Liver (tissue), 9 donors: ENCODE measurements around the gene IGF1R. TPM values are rescaled to one million over a fixed set of nuclear protein-coding genes. Genes with fewer than 3 reads are reported as not detected.

Experiments used
- DNase-seq: peaks from one replicate; pipeline ENCODE4 v3.0.0-alpha.2; 2017; ENCODE audit warnings: low spot score
- H3K27ac ChIP-seq, 2 donors: one replicate each; pipeline ENCODE4 v1.7.0; 2013; ENCODE audit warnings: inconsistent platforms in 2 of 2, low read length in 2 of 2, control low read depth in 1 of 2, low read depth in 1 of 2, mild to moderate bottlenecking in 1 of 2
- H3K27me3 ChIP-seq, 4 donors: one replicate each; pipeline versions ENCODE4 v1.6.1 to v1.7.0; 2013; ENCODE audit warnings: low read length in 3 of 4, inconsistent platforms in 1 of 4, mild to moderate bottlenecking in 1 of 4, moderate library complexity in 1 of 4; ENCODE audit not compliant: control insufficient read depth in 4 of 4, insufficient read depth in 4 of 4
- H3K36me3 ChIP-seq, 4 donors: one replicate each; pipeline versions ENCODE4 v1.6.1 to v1.7.0; 2013; ENCODE audit warnings: low read length in 3 of 4, mild to moderate bottlenecking in 3 of 4, low read depth in 1 of 4, moderate library complexity in 1 of 4; ENCODE audit not compliant: control insufficient read depth in 4 of 4, insufficient read depth in 3 of 4
- H3K4me1 ChIP-seq, 4 donors: one replicate each; pipeline versions ENCODE4 v1.6.1 to v1.7.0; 2013; ENCODE audit warnings: low read length in 3 of 4, mild to moderate bottlenecking in 3 of 4, moderate library complexity in 1 of 4; ENCODE audit not compliant: control insufficient read depth in 4 of 4, insufficient read depth in 4 of 4
- H3K4me3 ChIP-seq, 3 donors: one replicate each; pipeline versions ENCODE4 v1.6.1 to v1.7.0; 2013; ENCODE audit warnings: low read length in 3 of 3, control low read depth in 1 of 3, low read depth in 1 of 3, mild to moderate bottlenecking in 1 of 3
- H3K9ac ChIP-seq, 2 donors: one replicate each; pipeline ENCODE4 v1.7.0; 2013; ENCODE audit warnings: low read length in 2 of 2, mild to moderate bottlenecking in 2 of 2, moderate library complexity in 2 of 2, control low read depth in 1 of 2, low read depth in 1 of 2
- H3K9me3 ChIP-seq, 4 donors: one replicate each; pipeline versions ENCODE4 v1.6.1 to v1.7.0; 2013; ENCODE audit warnings: low read length in 3 of 4; ENCODE audit not compliant: control insufficient read depth in 4 of 4
- EGR1 ChIP-seq, 2 donors: IDR thresholded peaks; 2 replicates each; pipeline ENCODE4 v1.6.1; 2016 to 2018; ENCODE audit warnings: antibody characterized with exemption in 2 of 2, low read depth in 2 of 2
- FOXA1 ChIP-seq: IDR thresholded peaks from 2 replicates; pipeline ENCODE4 v1.6.1; 2016; ENCODE audit warnings: antibody characterized with exemption
- GABPA ChIP-seq, 2 donors: IDR thresholded peaks in 1 of 2; conservative IDR thresholded peaks in 1 of 2; 2 replicates each; pipeline ENCODE4 v1.6.1; 2016; ENCODE audit warnings: antibody characterized with exemption in 2 of 2, mild to moderate bottlenecking in 1 of 2, moderate library complexity in 1 of 2
- HNF4A ChIP-seq, 2 donors: conservative IDR thresholded peaks; 2 replicates each; pipeline ENCODE4 v1.6.1; 2016; ENCODE audit warnings: antibody characterized with exemption in 2 of 2, mild to moderate bottlenecking in 2 of 2
- HNF4G ChIP-seq: IDR thresholded peaks from 2 replicates; pipeline ENCODE4 v1.6.1; 2016; ENCODE audit warnings: antibody characterized with exemption
- MAX ChIP-seq: IDR thresholded peaks from 2 replicates; pipeline ENCODE4 v1.6.1; 2016; ENCODE audit warnings: antibody characterized with exemption
- NR2F2 ChIP-seq: IDR thresholded peaks from 2 replicates; pipeline ENCODE4 v1.6.1; 2016; ENCODE audit warnings: antibody characterized with exemption
- RXRA ChIP-seq, 2 donors: IDR thresholded peaks; 2 replicates each; pipeline ENCODE4 v1.6.1; 2017 to 2018; ENCODE audit warnings: antibody characterized with exemption in 2 of 2, mild to moderate bottlenecking in 1 of 2
- SP1 ChIP-seq: IDR thresholded peaks from 2 replicates; pipeline ENCODE4 v1.6.1; 2018; ENCODE audit warnings: antibody characterized with exemption, mild to moderate bottlenecking
- TAF1 ChIP-seq: conservative IDR thresholded peaks from 2 replicates; pipeline ENCODE4 v1.6.1; 2016; ENCODE audit warnings: antibody characterized with exemption, mild to moderate bottlenecking
- YY1 ChIP-seq: IDR thresholded peaks from 2 replicates; pipeline ENCODE4 v1.6.1; 2016; ENCODE audit warnings: antibody characterized with exemption, mild to moderate bottlenecking
- WGBS: extraction: QIAGEN DNeasy Blood & Tissue Kit; methylation state at CpG from one replicate; pipeline ENCODE4 v1.1.7; 2013; 5-methylcytosine and 5-hydroxymethylcytosine counted together
- polyA plus RNA-seq, 2 donors: library from polyadenylated mRNA; stranded (reverse) in 1 of 2; unstranded in 1 of 2; fragments of 200-250 nt in 1 of 2; fragments of >200 nt in 1 of 2; fragmentation: Nextera tagmentation in 1 of 2; extraction: Ambion mirVana in 1 of 2; gene quantifications; one replicate each; pipeline versions ENCODE4 v1.2.1 to v1.2.3, GENCODE V29; 2013 to 2015
- total RNA-seq, 2 donors: library from RNA; depleted of rRNA; stranded (reverse); fragments of >200 nt; gene quantifications; one replicate each; pipeline ENCODE4 v1.2.3, GENCODE V29; 2014
- TF ChIP-seq, protein P1 (sequence below): IDR thresholded peaks from 2 replicates; pipeline ENCODE4 v1.6.1; 2016; ENCODE audit warnings: antibody characterized with exemption, mild to moderate bottlenecking
- TF ChIP-seq, protein P2 (sequence below): IDR thresholded peaks from 2 replicates; pipeline ENCODE4 v1.6.1; 2016; ENCODE audit warnings: antibody characterized with exemption
- donor health status: healthy.
- donor health status: healthy.
- donor health status: healthy.
- donor health status: healthy.
- donor health status: healthy.

The IGF1R gene
- total and polyA plus RNA-seq, 4 donors, result 0.69 to 10.3 (median 3.2) TPM

DNA sequence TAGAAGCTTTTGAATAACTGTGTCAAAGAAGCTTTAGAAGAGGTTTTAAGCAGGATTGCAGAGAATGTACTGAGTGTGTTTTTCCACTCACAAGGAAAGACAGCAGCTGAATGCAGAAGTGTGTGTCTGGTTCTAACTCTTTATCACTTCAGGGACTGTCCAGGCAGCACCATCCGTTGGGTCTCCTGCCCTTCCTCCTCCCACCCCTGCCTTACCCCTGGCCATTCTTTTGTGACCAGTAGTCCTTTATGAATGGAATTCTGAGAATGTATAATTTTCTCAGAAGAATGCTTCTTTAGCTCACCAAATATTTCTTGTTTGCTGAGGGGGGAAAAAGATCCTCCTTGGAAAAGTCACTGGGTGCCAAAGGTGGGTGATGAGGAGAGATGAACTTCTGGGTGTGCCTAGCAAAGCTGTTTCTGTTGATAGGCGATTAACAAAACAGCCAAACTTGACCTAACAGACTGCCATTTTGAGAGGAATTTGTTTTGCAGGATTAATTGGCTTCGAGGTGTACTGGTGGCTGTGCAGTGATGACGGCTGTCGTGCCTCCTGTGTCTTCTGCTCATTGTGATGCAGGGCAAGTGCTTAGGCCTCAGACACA is 70.9 kb downstream of the IGF1R start:
- TF ChIP-seq, protein P1, sequence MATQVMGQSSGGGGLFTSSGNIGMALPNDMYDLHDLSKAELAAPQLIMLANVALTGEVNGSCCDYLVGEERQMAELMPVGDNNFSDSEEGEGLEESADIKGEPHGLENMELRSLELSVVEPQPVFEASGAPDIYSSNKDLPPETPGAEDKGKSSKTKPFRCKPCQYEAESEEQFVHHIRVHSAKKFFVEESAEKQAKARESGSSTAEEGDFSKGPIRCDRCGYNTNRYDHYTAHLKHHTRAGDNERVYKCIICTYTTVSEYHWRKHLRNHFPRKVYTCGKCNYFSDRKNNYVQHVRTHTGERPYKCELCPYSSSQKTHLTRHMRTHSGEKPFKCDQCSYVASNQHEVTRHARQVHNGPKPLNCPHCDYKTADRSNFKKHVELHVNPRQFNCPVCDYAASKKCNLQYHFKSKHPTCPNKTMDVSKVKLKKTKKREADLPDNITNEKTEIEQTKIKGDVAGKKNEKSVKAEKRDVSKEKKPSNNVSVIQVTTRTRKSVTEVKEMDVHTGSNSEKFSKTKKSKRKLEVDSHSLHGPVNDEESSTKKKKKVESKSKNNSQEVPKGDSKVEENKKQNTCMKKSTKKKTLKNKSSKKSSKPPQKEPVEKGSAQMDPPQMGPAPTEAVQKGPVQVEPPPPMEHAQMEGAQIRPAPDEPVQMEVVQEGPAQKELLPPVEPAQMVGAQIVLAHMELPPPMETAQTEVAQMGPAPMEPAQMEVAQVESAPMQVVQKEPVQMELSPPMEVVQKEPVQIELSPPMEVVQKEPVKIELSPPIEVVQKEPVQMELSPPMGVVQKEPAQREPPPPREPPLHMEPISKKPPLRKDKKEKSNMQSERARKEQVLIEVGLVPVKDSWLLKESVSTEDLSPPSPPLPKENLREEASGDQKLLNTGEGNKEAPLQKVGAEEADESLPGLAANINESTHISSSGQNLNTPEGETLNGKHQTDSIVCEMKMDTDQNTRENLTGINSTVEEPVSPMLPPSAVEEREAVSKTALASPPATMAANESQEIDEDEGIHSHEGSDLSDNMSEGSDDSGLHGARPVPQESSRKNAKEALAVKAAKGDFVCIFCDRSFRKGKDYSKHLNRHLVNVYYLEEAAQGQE, result no peak
- TF ChIP-seq GABPA (IDR thresholded peaks at IDR 0.05 in 1 of 2, conservative IDR thresholded peaks at IDR 0.05 in 1 of 2), result no peak
- H3K36me3 ChIP-seq, result no peaks in the 10 kb centered on the region
- H3K27me3 ChIP-seq, result no peaks in the 10 kb centered on the region
- no peak overlapping the region for H3K27ac ChIP-seq
- H3K4me3 ChIP-seq, result no peak overlapping the region
- peaks cover 0 to 3% (median 1%) of the 10 kb centered on the region in 4 donors for H3K4me1 ChIP-seq
- no peak for DNase-seq
- no peaks in the 10 kb centered on the region for H3K9me3 ChIP-seq
- H3K9ac ChIP-seq, result no peak overlapping the region
- 78% methylated on average over 5 of the region's 5 CpGs for WGBS

DNA sequence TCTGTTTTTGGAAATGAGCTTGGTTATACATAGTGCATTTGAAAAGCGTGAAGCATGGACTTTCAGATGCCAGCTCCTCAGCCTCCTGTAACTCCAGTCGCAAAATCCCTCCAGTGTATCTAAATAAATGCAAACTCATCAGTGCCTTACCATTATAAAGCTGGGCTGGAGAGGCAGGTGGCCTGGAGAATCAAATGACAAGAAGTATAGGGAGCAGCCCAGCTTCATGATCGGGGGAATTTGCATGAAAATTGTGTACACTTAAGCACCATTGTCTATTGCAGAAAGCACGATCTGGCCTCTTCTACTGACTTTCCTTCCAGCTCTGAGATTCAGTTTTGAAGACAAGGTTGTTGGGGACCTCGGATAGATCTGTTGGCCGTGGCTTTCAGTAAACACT is 71.7 kb downstream of the IGF1R start:
- no peak for DNase-seq
- 88% methylated on average over 6 of the region's 6 CpGs for WGBS
- H3K4me1 ChIP-seq, result peaks cover 0 to 3% (median 1%) of the 10 kb centered on the region in 4 donors
- no peaks in the 10 kb centered on the region for H3K27me3 ChIP-seq
- TF ChIP-seq, protein P2, sequence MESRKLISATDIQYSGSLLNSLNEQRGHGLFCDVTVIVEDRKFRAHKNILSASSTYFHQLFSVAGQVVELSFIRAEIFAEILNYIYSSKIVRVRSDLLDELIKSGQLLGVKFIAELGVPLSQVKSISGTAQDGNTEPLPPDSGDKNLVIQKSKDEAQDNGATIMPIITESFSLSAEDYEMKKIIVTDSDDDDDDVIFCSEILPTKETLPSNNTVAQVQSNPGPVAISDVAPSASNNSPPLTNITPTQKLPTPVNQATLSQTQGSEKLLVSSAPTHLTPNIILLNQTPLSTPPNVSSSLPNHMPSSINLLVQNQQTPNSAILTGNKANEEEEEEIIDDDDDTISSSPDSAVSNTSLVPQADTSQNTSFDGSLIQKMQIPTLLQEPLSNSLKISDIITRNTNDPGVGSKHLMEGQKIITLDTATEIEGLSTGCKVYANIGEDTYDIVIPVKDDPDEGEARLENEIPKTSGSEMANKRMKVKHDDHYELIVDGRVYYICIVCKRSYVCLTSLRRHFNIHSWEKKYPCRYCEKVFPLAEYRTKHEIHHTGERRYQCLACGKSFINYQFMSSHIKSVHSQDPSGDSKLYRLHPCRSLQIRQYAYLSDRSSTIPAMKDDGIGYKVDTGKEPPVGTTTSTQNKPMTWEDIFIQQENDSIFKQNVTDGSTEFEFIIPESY, result no peak
- TF ChIP-seq FOXA1, result no peak
- TF ChIP-seq NR2F2, result no peak
- no peak for TF ChIP-seq SP1
- TF ChIP-seq EGR1 (IDR thresholded peaks at IDR 0.05; ENCODE audit: low read depth in 2 of 2), result no peak
- no peak for TF ChIP-seq HNF4G
- TF ChIP-seq HNF4A (conservative IDR thresholded peaks at IDR 0.05), result no peak
- TF ChIP-seq MAX, result no peak
- TF ChIP-seq RXRA (IDR thresholded peaks at IDR 0.05), result no peak
- TF ChIP-seq TAF1, result no peak
- TF ChIP-seq YY1, result no peak
- H3K9ac ChIP-seq, result no peak overlapping the region
- no peaks in the 10 kb centered on the region for H3K36me3 ChIP-seq
- no peaks in the 10 kb centered on the region for H3K9me3 ChIP-seq
- H3K4me3 ChIP-seq, result no peak overlapping the region
- no peak overlapping the region for H3K27ac ChIP-seq
